HepG2 (cell line): Measurements from ENCODE around the gene CARD8. TPM values are rescaled to one million over a fixed set of nuclear protein-coding genes. Genes with fewer than 3 reads are reported as not detected.

Experiments used
- ATAC-seq: fragments of 200-7000 bp; cut with Tn5 transposase; 3 replicates; pipeline ENCODE4 v1.9.1; 2020; ENCODE audit warnings: mild to moderate bottlenecking, moderate library complexity
- BruUV-seq: library from RNA; stranded (reverse); fragments of 400-500 nt; replicated peaks from 2 replicates; lab custom pipeline; 2021; lab: Mats Ljungman, UMichigan
- CTCF ChIA-PET: fragments of 300-600 bp; formaldehyde crosslinking; extraction: SDS; loops from one replicate; lab custom pipeline; 2021; ENCODE audit warnings: low total read pairs, inconsistent platforms, low intra/inter-chr PET ratio; lab: Yijun Ruan, JAX
- POLR2A ChIA-PET: fragments of 350-600 bp; sonication (Branson Sonifier 250); formaldehyde crosslinking; loops from one replicate; lab custom pipeline; 2020; ENCODE audit warnings: antibody characterized with exemption, inconsistent platforms; lab: Yijun Ruan, JAX
- DNase-seq: peaks from one replicate; pipeline ENCODE4 v3.0.0-alpha.2; 2015; ENCODE audit warnings: low spot score
- FAIRE-seq: peaks from 3 replicates; lab custom pipeline; 2011; peaks lifted over from hg19 to GRCh38; lab: Jason Lieb, UNC
- H2AFZ ChIP-seq: one replicate; pipeline ENCODE4 v1.6.1; 2011; ENCODE audit warnings: low read length, inconsistent platforms
- H3K27ac ChIP-seq: fragments of 300-600 bp; 3 replicates; pipeline ENCODE4 v1.8.0; 2011; ENCODE audit warnings: mixed run types, mild to moderate bottlenecking, mixed read lengths, low read length, inconsistent platforms; ENCODE audit not compliant: insufficient read depth; ENCODE audit errors: extremely low read length
- H3K27me3 ChIP-seq, 2 experiments: fragments of 200-600 bp in 1 of 2; 2 replicates in 1 of 2; 3 replicates in 1 of 2; pipeline versions ENCODE4 v1.6.0 to v1.8.0; 2011; ENCODE audit warnings: low read length in 2 of 2, mild to moderate bottlenecking in 2 of 2, moderate library complexity in 2 of 2, inconsistent platforms in 1 of 2; ENCODE audit not compliant: insufficient read depth in 2 of 2, control insufficient read depth in 1 of 2
- H3K36me3 ChIP-seq, 2 experiments: fragments of 200-600 bp in 1 of 2; replicated peaks in 1 of 2; 2 replicates in 1 of 2; 3 replicates in 1 of 2; pipeline versions ENCODE4 v1.5.1 to v1.8.0; 2011; ENCODE audit warnings: low read length in 2 of 2, inconsistent platforms in 1 of 2; ENCODE audit not compliant: insufficient read depth in 2 of 2, control insufficient read depth in 1 of 2
- H3K4me1 ChIP-seq: 2 replicates; pipeline ENCODE4 v1.5.1; 2012; ENCODE audit warnings: low read length, inconsistent platforms; ENCODE audit not compliant: insufficient read depth
- H3K4me2 ChIP-seq: 2 replicates; pipeline ENCODE4 v1.6.0; 2011; ENCODE audit warnings: low read depth, low read length, inconsistent platforms
- H3K4me3 ChIP-seq, 3 experiments: fragments of 200-600 bp in 1 of 3; sonication (generic), shearing (Covaris generic) in 1 of 3; replicated peaks in 1 of 3; 2 replicates each; pipeline ENCODE4 v1.5.1; 2011 to 2016; ENCODE audit warnings: low read length in 3 of 3, inconsistent platforms in 2 of 3, low read depth in 2 of 3, mild to moderate bottlenecking in 2 of 3, control low read depth in 1 of 3, mixed read lengths in 1 of 3; ENCODE audit not compliant: insufficient read depth in 1 of 3
- H3K79me2 ChIP-seq: one replicate; pipeline ENCODE4 v1.6.1; 2011; ENCODE audit warnings: low read length, inconsistent platforms; ENCODE audit not compliant: insufficient read depth
- H3K9ac ChIP-seq: 2 replicates; pipeline ENCODE4 v1.6.0; 2011; ENCODE audit warnings: mild to moderate bottlenecking, low read depth, low read length, inconsistent platforms; ENCODE audit not compliant: insufficient read depth
- H3K9me3 ChIP-seq: 2 replicates; pipeline ENCODE4 v1.5.1; 2012; ENCODE audit warnings: mild to moderate bottlenecking, low read length
- H4K20me1 ChIP-seq: 2 replicates; pipeline ENCODE4 v1.6.0; 2011; ENCODE audit warnings: inconsistent platforms, mild to moderate bottlenecking, low read length, moderate library complexity; ENCODE audit not compliant: insufficient read depth
- KAT8 ChIP-seq: IDR thresholded peaks from 2 replicates; pipeline ENCODE4 v1.6.1; 2016; ENCODE audit warnings: missing genetic modification reagents, missing compliant biosample characterization
- PCBP1 ChIP-seq: fragments of 200-400 bp; formaldehyde crosslinking; IDR thresholded peaks from 2 replicates; pipeline ENCODE4 v1.6.1; 2017; ENCODE audit warnings: mild to moderate bottlenecking, low read depth, low read length, borderline replicate concordance
- RFXANK ChIP-seq: IDR thresholded peaks from 2 replicates; pipeline ENCODE4 v1.6.1; 2016
- TAF15 ChIP-seq: fragments of 200-400 bp; formaldehyde crosslinking; IDR thresholded peaks from one replicate; pipeline ENCODE4 v1.6.1; 2018; ENCODE audit warnings: mild to moderate bottlenecking, low read depth, low read length; ENCODE audit not compliant: poor library complexity, severe bottlenecking
- ZBTB1 ChIP-seq: sonication (generic); formaldehyde crosslinking; IDR thresholded peaks from 2 replicates; pipeline ENCODE4 v1.4.0; 2020; ENCODE audit warnings: missing genetic modification reagents, borderline replicate concordance
- ZNF20 ChIP-seq: sonication (generic); formaldehyde crosslinking; IDR thresholded peaks from 2 replicates; pipeline ENCODE4 v1.4.0; 2020; ENCODE audit warnings: mild to moderate bottlenecking, moderate library complexity, missing genetic modification reagents
- ZNF432 ChIP-seq: sonication (generic); formaldehyde crosslinking; IDR thresholded peaks from 2 replicates; pipeline ENCODE4 v1.5.0; 2020; ENCODE audit warnings: missing genetic modification reagents, mild to moderate bottlenecking, borderline replicate concordance
- WGBS: methylation state at CpG from one replicate; pipeline ENCODE4 v1.1.6; 2017; ENCODE audit warnings: low lambda C conversion rate; 5-methylcytosine and 5-hydroxymethylcytosine counted together
- in situ Hi-C: cut with HindIII; loops from 2 replicates; pipeline ENCODE4 v1.10.0; 2017; ENCODE audit warnings: low pct_unique_long_range_greater_than_20kb; ENCODE audit not compliant: extremely low pct_ligation_motif_present
- intact Hi-C: fragments of 100-400 bp; cut with micrococcal nuclease; formaldehyde crosslinking; loops from one replicate; pipeline ENCODE4 v1.10.0; 2022; ENCODE audit not compliant: unreplicated experiment
- polyA plus RNA-seq, 8 experiments: library from polyadenylated mRNA; depleted of rRNA in 3 of 8; stranded (reverse) in 7 of 8; unstranded in 1 of 8; fragments of >200 nt; fragmentation: Illumina TruSeq in 4 of 8; extraction: Trizol in 4 of 8; gene quantifications; 2 replicates each; pipeline versions ENCODE4 v1.2.1 to v1.2.3, GENCODE V29; 2011 to 2016; ENCODE audit warnings: low read depth in 4 of 8, missing spikeins in 1 of 8, mixed read lengths in 1 of 8; ENCODE audit not compliant: insufficient read depth in 1 of 8
- total RNA-seq, 5 experiments: library from RNA; depleted of rRNA; stranded (reverse); fragments of >200 nt; fragmentation: Illumina TruSeq; extraction: Trizol; gene quantifications; 2 replicates each; pipeline ENCODE4 v1.2.3, GENCODE V29; 2016; ENCODE audit warnings: low read depth in 1 of 5
- TF ChIP-seq, protein P1 (sequence below): sonication (generic); formaldehyde crosslinking; IDR thresholded peaks from 2 replicates; pipeline ENCODE4 v1.5.1; 2020; ENCODE audit warnings: missing genetic modification reagents, mild to moderate bottlenecking, borderline replicate concordance
- TF ChIP-seq, protein P2 (sequence below): sonication (generic); formaldehyde crosslinking; IDR thresholded peaks from 2 replicates; pipeline ENCODE4 v1.5.0; 2020; ENCODE audit warnings: mild to moderate bottlenecking, missing genetic modification reagents

Gene CARD8
- total and polyA plus RNA-seq, 2 of the 13 experiments (the other 11 are each of a cell fraction or from before 2014, with no cell fraction given) = 15.0 to 19.2 TPM

DNA sequence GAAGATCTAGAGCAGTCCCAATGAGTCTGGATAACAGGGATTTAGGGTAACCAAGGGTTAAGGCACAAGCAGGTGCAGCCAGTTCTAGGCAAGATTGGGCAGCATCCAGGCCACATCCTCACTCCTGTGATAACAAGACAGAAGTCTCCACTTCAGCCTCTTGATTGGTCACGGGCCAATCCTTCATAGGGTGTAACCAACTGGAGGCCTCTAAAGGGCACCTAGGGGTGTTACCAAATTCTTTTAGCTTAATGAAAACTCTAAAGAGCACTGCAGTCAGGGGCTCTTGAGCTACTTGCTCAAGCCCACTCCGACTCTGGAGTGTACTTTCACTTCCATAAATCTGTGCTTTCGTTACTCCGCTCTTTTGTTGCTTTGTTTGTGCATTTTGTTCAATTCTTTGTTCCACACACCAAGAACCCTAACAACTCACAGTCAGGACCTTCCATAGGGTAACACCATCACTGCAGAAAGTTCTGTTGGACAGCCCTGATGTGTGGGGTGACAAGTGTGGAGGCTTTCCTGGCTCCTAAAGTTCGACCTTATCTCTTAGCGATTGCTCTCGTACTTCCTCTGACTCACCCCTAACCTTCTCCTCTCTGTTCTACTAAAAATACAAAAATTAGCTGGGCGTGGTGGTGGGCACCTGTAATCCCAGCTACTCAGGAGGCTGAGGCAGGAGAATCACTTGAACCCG, 49.2 kb downstream of the CARD8 start:
- intact Hi-C loops = no loop called here
- DNase-seq = no peak
- peak; percentile 85; the same call in 1 of the 2 replicates for TF ChIP-seq ZNF20 (CRISPR knock-in tag)
- TF ChIP-seq, protein P1, sequence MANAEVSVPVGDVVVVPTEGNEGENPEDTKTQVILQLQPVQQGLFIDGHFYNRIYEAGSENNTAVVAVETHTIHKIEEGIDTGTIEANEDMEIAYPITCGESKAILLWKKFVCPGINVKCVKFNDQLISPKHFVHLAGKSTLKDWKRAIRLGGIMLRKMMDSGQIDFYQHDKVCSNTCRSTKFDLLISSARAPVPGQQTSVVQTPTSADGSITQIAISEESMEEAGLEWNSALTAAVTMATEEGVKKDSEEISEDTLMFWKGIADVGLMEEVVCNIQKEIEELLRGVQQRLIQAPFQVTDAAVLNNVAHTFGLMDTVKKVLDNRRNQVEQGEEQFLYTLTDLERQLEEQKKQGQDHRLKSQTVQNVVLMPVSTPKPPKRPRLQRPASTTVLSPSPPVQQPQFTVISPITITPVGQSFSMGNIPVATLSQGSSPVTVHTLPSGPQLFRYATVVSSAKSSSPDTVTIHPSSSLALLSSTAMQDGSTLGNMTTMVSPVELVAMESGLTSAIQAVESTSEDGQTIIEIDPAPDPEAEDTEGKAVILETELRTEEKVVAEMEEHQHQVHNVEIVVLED (CRISPR knock-in tag) = no peak
- Histone ChIP-seq H4K20me1 (no peaks in the 10 kb centered on the region), H3K27ac (no peak overlapping the region), H3K4me3 (no peak overlapping the region), H3K27me3 (no peaks in the 10 kb centered on the region), H3K4me2 (no peak overlapping the region), H3K4me1 (peaks cover 18% of the 10 kb centered on the region), H3K79me2 (no peaks in the 10 kb centered on the region), H3K36me3 (no peaks in the 10 kb centered on the region), H2AFZ (no peak overlapping the region), H3K9me3 (no peaks in the 10 kb centered on the region), H3K9ac (no peak overlapping the region)
- no peak for ATAC-seq
- 85% methylated on average over 9 of the region's 9 CpGs for WGBS
- ChIA-PET CTCF (no interaction called here), POLR2A (no interaction called here)
- FAIRE-seq = no peak
- in situ Hi-C loops = no loop called here
- no TSS peak for BruUV-seq

DNA sequence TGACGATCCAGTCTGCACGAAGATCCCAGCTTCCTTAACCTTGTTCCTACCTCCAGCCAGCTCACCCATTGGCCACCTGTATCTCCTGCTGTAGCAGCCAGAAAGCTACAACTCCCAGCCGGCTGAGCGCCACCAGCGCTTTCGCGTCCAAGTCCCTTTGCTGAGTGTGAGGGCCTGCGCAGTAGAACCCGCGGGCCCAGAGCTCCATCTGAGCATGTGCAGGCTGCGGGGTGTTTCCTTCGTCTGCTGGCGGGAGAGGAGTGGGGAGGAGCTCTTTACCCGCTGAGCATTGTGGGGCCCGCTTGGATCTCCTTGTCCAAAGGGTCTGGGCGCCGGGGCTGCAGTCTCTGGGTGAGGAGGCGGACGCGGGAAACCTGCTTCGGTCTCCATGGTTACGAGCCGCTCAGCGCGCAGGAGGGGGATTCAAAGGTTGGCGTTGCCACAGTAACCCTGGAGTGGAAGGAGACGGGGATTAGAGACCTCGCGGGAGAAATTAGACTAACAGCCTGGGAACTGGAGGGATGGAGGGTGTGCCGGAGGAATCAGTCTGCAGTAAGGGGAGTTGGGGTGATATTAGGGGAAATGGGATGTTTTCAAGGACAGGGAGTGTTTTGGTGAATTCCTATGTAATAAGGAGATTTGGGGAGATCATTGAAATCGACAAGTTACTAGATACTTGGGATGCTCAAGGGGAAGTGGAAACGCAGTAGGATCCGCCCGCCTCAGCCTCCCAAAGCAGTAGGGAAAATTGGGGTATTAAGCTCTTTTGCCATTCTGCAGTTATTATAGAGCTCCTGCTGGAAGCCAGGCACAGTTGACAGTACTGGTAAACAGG, 51.7 kb downstream of the CARD8 start:
- H3K27me3 ChIP-seq = no peaks in the 10 kb centered on the region
- peak overlapping the region; percentile 74 for H3K9ac ChIP-seq
- ATAC-seq = peak; percentile 99
- under 1% methylated on average over 26 of the region's 34 CpGs for WGBS
- peak; percentile 95 for DNase-seq
- intact Hi-C loops (loop anchor here (2.0 kb wide), 1 partner anchor 33 kb away; the partner anchor contains the start of genes LIG1 and ZSWIM9), in situ Hi-C loops (no loop called here)
- H3K4me1 ChIP-seq = peaks cover 18% of the 10 kb centered on the region
- H3K4me3 ChIP-seq = peak overlapping the region; percentile 71 to 79 (median 76)
- no TSS peak for BruUV-seq
- ChIA-PET CTCF (no interaction called here), POLR2A (interaction anchor here (0.6 to 2.3 kb wide), 11 partner anchors 8 to 415 kb away, joined by 3 to 20 read pairs (median 4); partner anchors contain the start of genes CARD8, LIG1, RPL18 and SPHK2)
- no peaks in the 10 kb centered on the region for H3K9me3 ChIP-seq
- peak; percentile 99 for FAIRE-seq
- no peaks in the 10 kb centered on the region for H4K20me1 ChIP-seq
- peak overlapping the region; percentile 94 for H3K4me2 ChIP-seq
- no peaks in the 10 kb centered on the region for H3K36me3 ChIP-seq
- H2AFZ ChIP-seq = peak overlapping the region; percentile 94
- H3K27ac ChIP-seq = peak overlapping the region; percentile 69
- no peaks in the 10 kb centered on the region for H3K79me2 ChIP-seq
- TF ChIP-seq, protein P2, sequence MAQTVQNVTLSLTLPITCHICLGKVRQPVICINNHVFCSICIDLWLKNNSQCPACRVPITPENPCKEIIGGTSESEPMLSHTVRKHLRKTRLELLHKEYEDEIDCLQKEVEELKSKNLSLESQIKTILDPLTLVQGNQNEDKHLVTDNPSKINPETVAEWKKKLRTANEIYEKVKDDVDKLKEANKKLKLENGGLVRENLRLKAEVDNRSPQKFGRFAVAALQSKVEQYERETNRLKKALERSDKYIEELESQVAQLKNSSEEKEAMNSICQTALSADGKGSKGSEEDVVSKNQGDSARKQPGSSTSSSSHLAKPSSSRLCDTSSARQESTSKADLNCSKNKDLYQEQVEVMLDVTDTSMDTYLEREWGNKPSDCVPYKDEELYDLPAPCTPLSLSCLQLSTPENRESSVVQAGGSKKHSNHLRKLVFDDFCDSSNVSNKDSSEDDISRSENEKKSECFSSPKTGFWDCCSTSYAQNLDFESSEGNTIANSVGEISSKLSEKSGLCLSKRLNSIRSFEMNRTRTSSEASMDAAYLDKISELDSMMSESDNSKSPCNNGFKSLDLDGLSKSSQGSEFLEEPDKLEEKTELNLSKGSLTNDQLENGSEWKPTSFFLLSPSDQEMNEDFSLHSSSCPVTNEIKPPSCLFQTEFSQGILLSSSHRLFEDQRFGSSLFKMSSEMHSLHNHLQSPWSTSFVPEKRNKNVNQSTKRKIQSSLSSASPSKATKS (CRISPR knock-in tag) = no peak
- TF ChIP-seq TAF15 (no peak), KAT8 (CRISPR knock-in tag) (peak; percentile 71), ZNF432 (CRISPR knock-in tag) (no peak), PCBP1 (no peak), ZBTB1 (no peak), RFXANK (CRISPR knock-in tag) (no peak)
